Parathyroid adenoma (tissue), 2 donors: ENCODE data around the gene DNAH10.

Experiments used
- H2AFZ ChIP-seq: fragments of 300-600 bp; sonication (generic); one replicate; pipeline ENCODE4 v1.7.0; 2017; ENCODE audit warnings: antibody characterized with exemption, mild to moderate bottlenecking
- H3K27ac ChIP-seq: fragments of 300-600 bp; sonication (generic); one replicate; pipeline ENCODE4 v1.7.0; 2017
- H3K27me3 ChIP-seq: fragments of 300-600 bp; sonication (generic); one replicate; pipeline ENCODE4 v1.7.0; 2017; ENCODE audit warnings: low read length; ENCODE audit not compliant: control insufficient read depth, insufficient read depth
- H3K36me3 ChIP-seq: fragments of 300-600 bp; sonication (generic); one replicate; pipeline ENCODE4 v1.7.0; 2017; ENCODE audit warnings: low read length; ENCODE audit not compliant: control insufficient read depth, insufficient read depth
- H3K4me1 ChIP-seq: fragments of 300-600 bp; sonication (generic); one replicate; pipeline ENCODE4 v1.7.0; 2017; ENCODE audit warnings: control low read depth
- H3K4me2 ChIP-seq: fragments of 300-600 bp; sonication (generic); one replicate; pipeline ENCODE4 v1.7.0; 2017; ENCODE audit warnings: low read length
- H3K4me3 ChIP-seq: fragments of 300-600 bp; sonication (generic); one replicate; pipeline ENCODE4 v1.7.0; 2017; ENCODE audit warnings: low read depth, low read length
- H3K79me2 ChIP-seq: fragments of 300-600 bp; sonication (generic); one replicate; pipeline ENCODE4 v1.7.0; 2017; ENCODE audit warnings: control low read depth
- H3K9ac ChIP-seq: fragments of 300-600 bp; sonication (generic); one replicate; pipeline ENCODE4 v1.7.0; 2017; ENCODE audit warnings: mild to moderate bottlenecking
- H3K9me3 ChIP-seq: fragments of 300-600 bp; sonication (generic); one replicate; pipeline ENCODE4 v1.7.0; 2017; ENCODE audit warnings: low read length; ENCODE audit not compliant: control insufficient read depth
- CTCF ChIP-seq: fragments of 300-600 bp; sonication (generic); IDR thresholded peaks from one replicate; pipeline ENCODE4 v1.7.0; 2017; ENCODE audit warnings: antibody characterized with exemption, mild to moderate bottlenecking
- donor health status: primary hyperparathyroidism.

Gene DNAH10

GRCh38 chr12:123748661-123749060 is 13.4 kb upstream of the DNAH10 start:
- Histone ChIP-seq H3K36me3 (no peaks in the 10 kb centered on the region), H3K79me2 (no peaks in the 10 kb centered on the region), H3K9ac (no peak overlapping the region), H3K27ac (no peak overlapping the region), H3K9me3 (no peaks in the 10 kb centered on the region), H3K27me3 (no peaks in the 10 kb centered on the region), H3K4me1 (no peaks in the 10 kb centered on the region), H2AFZ (no peak overlapping the region), H3K4me2 (no peak overlapping the region), H3K4me3 (no peak overlapping the region)
- TF ChIP-seq CTCF: no peak

GRCh38 chr12:123749355-123749754 is 12.7 kb upstream of the DNAH10 start:
- Histone ChIP-seq H3K27me3 (no peaks in the 10 kb centered on the region), H3K36me3 (no peaks in the 10 kb centered on the region), H3K4me2 (no peak overlapping the region), H3K9ac (no peak overlapping the region), H3K79me2 (no peaks in the 10 kb centered on the region), H3K4me1 (no peaks in the 10 kb centered on the region), H3K4me3 (no peak overlapping the region), H2AFZ (no peak overlapping the region), H3K27ac (no peak overlapping the region), H3K9me3 (no peaks in the 10 kb centered on the region)
- no peak for TF ChIP-seq CTCF

- Histone ChIP-seq H3K36me3 (no peaks in the 10 kb centered on the region), H2AFZ (no peak overlapping the region), H3K4me1 (no peaks in the 10 kb centered on the region), H3K79me2 (no peaks in the 10 kb centered on the region), H3K27ac (no peak overlapping the region), H3K9ac (no peak overlapping the region), H3K27me3 (no peaks in the 10 kb centered on the region), H3K4me3 (no peak overlapping the region), H3K4me2 (no peak overlapping the region), H3K9me3 (no peaks in the 10 kb centered on the region)
- TF ChIP-seq CTCF: no peak
These were observed 11.9 kb upstream of the DNAH10 start for GRCh38 chr12:123750159-123750656.

- no peaks in the 10 kb centered on the region for H3K9me3 ChIP-seq
- H3K4me1 ChIP-seq: no peaks in the 10 kb centered on the region
- H3K36me3 ChIP-seq: no peaks in the 10 kb centered on the region
- H3K4me3 ChIP-seq: no peak overlapping the region
- no peak overlapping the region for H2AFZ ChIP-seq
- H3K4me2 ChIP-seq: no peak overlapping the region
- no peaks in the 10 kb centered on the region for H3K27me3 ChIP-seq
- no peak overlapping the region for H3K27ac ChIP-seq
- no peak overlapping the region for H3K9ac ChIP-seq
- no peak for TF ChIP-seq CTCF
- no peaks in the 10 kb centered on the region for H3K79me2 ChIP-seq
These were observed 10.1 kb upstream of the DNAH10 start for GRCh38 chr12:123752046-123752445.

GRCh38 chr12:123754041-123754772 is 7.9 kb upstream of the DNAH10 start:
- Histone ChIP-seq H3K9ac (no peak overlapping the region), H3K27ac (no peak overlapping the region), H3K4me2 (no peak overlapping the region), H3K27me3 (no peaks in the 10 kb centered on the region), H3K9me3 (no peaks in the 10 kb centered on the region), H3K4me3 (no peak overlapping the region), H2AFZ (no peak overlapping the region), H3K79me2 (no peaks in the 10 kb centered on the region), H3K4me1 (no peaks in the 10 kb centered on the region), H3K36me3 (no peaks in the 10 kb centered on the region)
- TF ChIP-seq CTCF: no peak
